Suprapubic skin (tissue), 4 donors: ENCODE measurements around the gene LRFN4.

Experiments used
- CTCF ChIP-seq, 2 donors: fragments of 200-600 bp in 1 of 2; fragments of 450-650 bp in 1 of 2; sonication (generic) in 1 of 2; IDR thresholded peaks; one replicate each; pipeline ENCODE4 v1.5.1; 2016 to 2019; ENCODE audit warnings: antibody characterized with exemption in 2 of 2, mild to moderate bottlenecking in 1 of 2, moderate library complexity in 1 of 2
- EP300 ChIP-seq: sonication (generic); formaldehyde crosslinking; IDR thresholded peaks from one replicate; pipeline ENCODE4 v1.6.1; 2017; ENCODE audit warnings: antibody characterized with exemption
- POLR2AphosphoS5 ChIP-seq, 3 donors: sonication (generic); formaldehyde crosslinking; IDR thresholded peaks; one replicate each; pipeline ENCODE4 v1.6.1; 2017; ENCODE audit warnings: antibody characterized with exemption in 3 of 3

GRCh38 chr11:66882561-66883015, 25.7 kb downstream of the LRFN4 start:
- no peak for TF ChIP-seq CTCF (IDR thresholded peaks at IDR 0.05)
- TF ChIP-seq EP300 = no peak
- no peak for TF ChIP-seq POLR2AphosphoS5 (IDR thresholded peaks at IDR 0.05)
